Ascending aorta (tissue), 2 donors: ENCODE measurements around the gene CD3E. TPM values are rescaled to one million over a fixed set of nuclear protein-coding genes. Genes with fewer than 3 reads are reported as not detected.

Source experiments
- DNase-seq, 2 donors: peaks; one replicate each; pipeline ENCODE4 v3.0.0-alpha.2; 2019; ENCODE audit warnings: low spot score in 2 of 2
- H3K27ac ChIP-seq, 2 donors: fragments of 200-600 bp; sonication (generic); one replicate each; pipeline ENCODE4 v1.5.1; 2016 to 2017; ENCODE audit warnings: mild to moderate bottlenecking in 1 of 2
- H3K27me3 ChIP-seq: fragments of 200-600 bp; sonication (generic); one replicate; pipeline ENCODE4 v1.5.1; 2017
- H3K36me3 ChIP-seq, 2 donors: fragments of 200-600 bp; sonication (generic); one replicate each; pipeline ENCODE4 v1.5.1; 2016
- H3K4me1 ChIP-seq, 2 donors: fragments of 200-600 bp; sonication (generic); one replicate each; pipeline ENCODE4 v1.5.1; 2016 to 2017; ENCODE audit warnings: mild to moderate bottlenecking in 1 of 2
- H3K4me3 ChIP-seq, 2 donors: fragments of 200-600 bp; sonication (generic); one replicate each; pipeline ENCODE4 v1.5.1; 2016 to 2017; ENCODE audit warnings: mild to moderate bottlenecking in 1 of 2
- H3K9me3 ChIP-seq, 2 donors: fragments of 200-600 bp; sonication (generic); one replicate each; pipeline ENCODE4 v1.5.1; 2016
- CTCF ChIP-seq, 3 experiments: fragments of 200-600 bp in 2 of 3; fragments of 450-650 bp in 1 of 3; sonication (generic) in 2 of 3; IDR thresholded peaks; one replicate each; pipeline ENCODE4 v1.5.1; 2016 to 2019; ENCODE audit warnings: antibody characterized with exemption in 3 of 3, mild to moderate bottlenecking in 1 of 3, moderate library complexity in 1 of 3
- intact Hi-C: fragments of 100-400 bp; cut with DNase I; formaldehyde crosslinking; loops from one replicate; pipeline ENCODE4 v1.15.1; 2023
- total RNA-seq: library from RNA; depleted of rRNA; stranded (reverse); fragments of >200 nt; gene quantifications from one replicate; pipeline ENCODE4 v1.1.0, GENCODE V29; 2016

CD3E gene
- not detected for total RNA-seq

GRCh38 chr11:118304568-118305248 is at the start of gene CD3E:
Gene CD3E (plus strand): TSS chr11:118304730. CDS start chr11:118304953, 223 bp downstream.
- no peak within 1 kb of the TSS for H3K27ac ChIP-seq
- intact Hi-C loops, result no loop called here
- peak within 1 kb of the TSS in 1 of 2 donors; percentile 19 for H3K4me3 ChIP-seq

GRCh38 chr11:118258410-118258809 is 46.1 kb upstream of the CD3E start:
- intact Hi-C loops, result no loop called here
- H3K9me3 ChIP-seq, result no peaks in the 10 kb centered on the region
- no peak for TF ChIP-seq CTCF (IDR thresholded peaks at IDR 0.05)
- no peaks in the 10 kb centered on the region for H3K27me3 ChIP-seq
- H3K4me3 ChIP-seq, result no peak overlapping the region
- H3K36me3 ChIP-seq, result no peaks in the 10 kb centered on the region
- H3K4me1 ChIP-seq, result no peaks in the 10 kb centered on the region
- DNase-seq, result no peak
- H3K27ac ChIP-seq, result no peak overlapping the region

More at GRCh38 chr11:118304568-118305248, at the start of gene CD3E:
- DNase-seq, result no peak
- no peak for TF ChIP-seq CTCF (IDR thresholded peaks at IDR 0.05)
- Histone ChIP-seq H3K27me3 (no peaks in the 10 kb centered on the region), H3K4me1 (no peaks in the 10 kb centered on the region), H3K9me3 (no peaks in the 10 kb centered on the region), H3K36me3 (no peaks in the 10 kb centered on the region)

GRCh38 chr11:118259138-118259537 is 45.4 kb upstream of the CD3E start:
- no peak overlapping the region for H3K27ac ChIP-seq

GRCh38 chr11:118260353-118260752 is 44.2 kb upstream of the CD3E start:
- Histone ChIP-seq H3K36me3 (no peaks in the 10 kb centered on the region), H3K4me1 (no peaks in the 10 kb centered on the region), H3K4me3 (no peak overlapping the region), H3K27ac (no peak overlapping the region), H3K27me3 (no peaks in the 10 kb centered on the region), H3K9me3 (no peaks in the 10 kb centered on the region)
- intact Hi-C loops, result no loop called here
- no peak for DNase-seq
- no peak for TF ChIP-seq CTCF (IDR thresholded peaks at IDR 0.05)

More at GRCh38 chr11:118259138-118259537, 45.4 kb upstream of the CD3E start:
- DNase-seq, result no peak
- Histone ChIP-seq H3K27me3 (no peaks in the 10 kb centered on the region), H3K9me3 (no peaks in the 10 kb centered on the region), H3K36me3 (no peaks in the 10 kb centered on the region), H3K4me3 (no peak overlapping the region), H3K4me1 (no peaks in the 10 kb centered on the region)
- no peak for TF ChIP-seq CTCF (IDR thresholded peaks at IDR 0.05)
- intact Hi-C loops, result no loop called here

- Histone ChIP-seq H3K36me3 (no peaks in the 10 kb centered on the region), H3K4me1 (no peaks in the 10 kb centered on the region), H3K4me3 (no peak overlapping the region), H3K27ac (no peak overlapping the region), H3K9me3 (no peaks in the 10 kb centered on the region), H3K27me3 (no peaks in the 10 kb centered on the region)
- no peak for TF ChIP-seq CTCF (IDR thresholded peaks at IDR 0.05)
- no peak for DNase-seq
- intact Hi-C loops, result no loop called here
Observed at GRCh38 chr11:118263112-118263511, 41.4 kb upstream of the CD3E start.
